Activated naive CD4-positive, alpha-beta T cell treated with anti-CD3 and anti-CD28 coated beads for 36 hours (primary cell): Measurements from ENCODE around the gene TMEM156. TPM values are rescaled to one million over a fixed set of nuclear protein-coding genes. Genes with fewer than 3 reads are reported as not detected.
"Not testable (repeated sequence)": the region's sequence is repeated elsewhere in the genome, so short reads cannot be mapped to it uniquely, and the experiment has no call there.

ENCODE experiments used
- CTCF ChIA-PET: fragments of 350-600 bp; sonication (Branson Sonifier 250); formaldehyde crosslinking; loops from one replicate; lab custom pipeline; 2021; ENCODE audit warnings: antibody characterized with exemption; lab: Charles Lee
- DNase-seq: peaks from one replicate; pipeline ENCODE4 v3.0.0-alpha.2; 2020
- H3K27ac Mint-ChIP-seq: one replicate; pipeline ENCODE4 v1.8.0; 2021; ENCODE audit warnings: mild to moderate bottlenecking, mixed read lengths
- H3K27me3 Mint-ChIP-seq: one replicate; pipeline ENCODE4 v1.8.0; 2021; ENCODE audit warnings: low read depth, mixed read lengths
- H3K36me3 Mint-ChIP-seq: one replicate; pipeline ENCODE4 v1.8.0; 2021; ENCODE audit warnings: low read depth, mixed read lengths
- H3K4me1 Mint-ChIP-seq: one replicate; pipeline ENCODE4 v1.8.0; 2021; ENCODE audit warnings: low read depth, mixed read lengths
- H3K4me3 Mint-ChIP-seq: one replicate; pipeline ENCODE4 v1.8.0; 2021; ENCODE audit warnings: mild to moderate bottlenecking, moderate library complexity, mixed read lengths
- H3K9me3 Mint-ChIP-seq: one replicate; pipeline ENCODE4 v1.8.0; 2021; ENCODE audit warnings: mixed read lengths
- intact Hi-C: fragments of 100-400 bp; cut with micrococcal nuclease; formaldehyde crosslinking; loops from one replicate; pipeline ENCODE4 v1.15.1; 2023
- total RNA-seq, 2 experiments: library from RNA; stranded (reverse); gene quantifications; one replicate each; pipeline ENCODE4 v1.2.3, GENCODE V29; 2021

Gene TMEM156
- total RNA-seq, 2 experiments from 2014 or later: 10.2 to 11.3 TPM

- CTCF ChIA-PET: interaction anchor here (0.6 to 1.2 kb wide), 3 partner anchors 9 to 611 kb away, joined by 3 read pairs; no protein-coding TSS in a partner anchor
- Mint-ChIP-seq H3K36me3 (peaks cover 13% of the 10 kb centered on the region), H3K4me1 (peaks cover 24% of the 10 kb centered on the region), H3K27me3 (no peaks in the 10 kb centered on the region), H3K27ac (no peak overlapping the region), H3K4me3 (no peak overlapping the region), H3K9me3 (peaks cover 5% of the 10 kb centered on the region)
- DNase-seq: no peak
- intact Hi-C loops: no loop called here
Observed at GRCh38 chr4:39024311-39024865, 7.8 kb downstream of the TMEM156 start.

- intact Hi-C loops: no loop called here
- Mint-ChIP-seq H3K27ac (no peak overlapping the region), H3K4me3 (no peak overlapping the region), H3K27me3 (no peaks in the 10 kb centered on the region), H3K4me1 (peaks cover 13% of the 10 kb centered on the region), H3K36me3 (peaks cover 13% of the 10 kb centered on the region), H3K9me3 (peaks cover 13% of the 10 kb centered on the region)
- CTCF ChIA-PET: no interaction called here
- no peak for DNase-seq
Observed at GRCh38 chr4:39023059-39023458, 9.2 kb downstream of the TMEM156 start.

- Mint-ChIP-seq H3K27me3 (no peaks in the 10 kb centered on the region), H3K4me1 (peaks cover 10% of the 10 kb centered on the region), H3K27ac (no peak overlapping the region), H3K36me3 (peaks cover 13% of the 10 kb centered on the region), H3K4me3 (no peak overlapping the region), H3K9me3 (peaks cover 20% of the 10 kb centered on the region)
- no peak for DNase-seq
- intact Hi-C loops: no loop called here
- CTCF ChIA-PET: interaction anchor here (0.7 kb wide), 1 partner anchor 107 kb away, joined by 3 read pairs; no protein-coding TSS in a partner anchor
Observed at GRCh38 chr4:39022241-39022640, 10.0 kb downstream of the TMEM156 start.

- H3K9me3 Mint-ChIP-seq: peaks cover 23% of the 10 kb centered on the region
- CTCF ChIA-PET: interaction anchor here (0.7 kb wide), 1 partner anchor 107 kb away, joined by 3 read pairs; no protein-coding TSS in a partner anchor
- intact Hi-C loops: no loop called here
Observed at GRCh38 chr4:39021631-39022030, 10.6 kb downstream of the TMEM156 start.

GRCh38 chr4:39020130-39020529, 12.1 kb downstream of the TMEM156 start:
- no peak for DNase-seq
- CTCF ChIA-PET: interaction anchor here (0.7 kb wide), 1 partner anchor 60 kb away, joined by 3 read pairs; no protein-coding TSS in a partner anchor
- peaks cover 5% of the 10 kb centered on the region for H3K4me1 Mint-ChIP-seq
- H3K36me3 Mint-ChIP-seq: peaks cover 24% of the 10 kb centered on the region
- H3K27ac Mint-ChIP-seq: no peak overlapping the region
- H3K27me3 Mint-ChIP-seq: no peaks in the 10 kb centered on the region
- intact Hi-C loops: no loop called here
- no peak overlapping the region for H3K4me3 Mint-ChIP-seq
- H3K9me3 Mint-ChIP-seq: peaks cover 32% of the 10 kb centered on the region

More at GRCh38 chr4:39021631-39022030, 10.6 kb downstream of the TMEM156 start:
- peaks cover 15% of the 10 kb centered on the region for H3K36me3 Mint-ChIP-seq
- DNase-seq: no peak
- no peaks in the 10 kb centered on the region for H3K27me3 Mint-ChIP-seq
- no peak overlapping the region for H3K4me3 Mint-ChIP-seq
- no peak overlapping the region for H3K27ac Mint-ChIP-seq
- H3K4me1 Mint-ChIP-seq: peaks cover 11% of the 10 kb centered on the region

- DNase-seq: no peak
- Mint-ChIP-seq H3K9me3 (peaks cover 29% of the 10 kb centered on the region), H3K4me3 (no peak overlapping the region), H3K27me3 (no peaks in the 10 kb centered on the region), H3K27ac (no peak overlapping the region), H3K36me3 (peaks cover 18% of the 10 kb centered on the region), H3K4me1 (peaks cover 11% of the 10 kb centered on the region)
- intact Hi-C loops: no loop called here
- CTCF ChIA-PET: interaction anchor here (0.5 kb wide), 1 partner anchor 253 kb away, joined by 3 read pairs; no protein-coding TSS in a partner anchor
Observed at GRCh38 chr4:39014028-39014427, 18.2 kb downstream of the TMEM156 start.

- CTCF ChIA-PET: no interaction called here
- H3K27ac Mint-ChIP-seq: no peak overlapping the region
- H3K9me3 Mint-ChIP-seq: peaks cover 2% of the 10 kb centered on the region
- no peaks in the 10 kb centered on the region for H3K27me3 Mint-ChIP-seq
- no peak for DNase-seq
- no peak overlapping the region for H3K4me3 Mint-ChIP-seq
- peaks cover under 1% of the 10 kb centered on the region for H3K36me3 Mint-ChIP-seq
- H3K4me1 Mint-ChIP-seq: peaks cover 15% of the 10 kb centered on the region
- intact Hi-C loops: no loop called here
Observed at GRCh38 chr4:39004758-39005157, 27.5 kb downstream of the TMEM156 start.

- DNase-seq, H3K4me1 Mint-ChIP-seq, intact Hi-C loops, H3K27ac Mint-ChIP-seq, H3K4me3 Mint-ChIP-seq, H3K27me3 Mint-ChIP-seq, CTCF ChIA-PET, H3K9me3 Mint-ChIP-seq: not testable (repeated sequence)
- H3K36me3 Mint-ChIP-seq: peaks cover 13% of the 10 kb centered on the region
Observed at GRCh38 chr4:39002058-39002457, 30.2 kb downstream of the TMEM156 start.

GRCh38 chr4:38995660-38996005, 36.6 kb downstream of the TMEM156 start:
- no peak overlapping the region for H3K4me3 Mint-ChIP-seq
- peaks cover 2% of the 10 kb centered on the region for H3K4me1 Mint-ChIP-seq
- peaks cover 22% of the 10 kb centered on the region for H3K36me3 Mint-ChIP-seq
- CTCF ChIA-PET: interaction anchor here (0.9 kb wide), 1 partner anchor 49 kb away, joined by 3 read pairs; no protein-coding TSS in a partner anchor
- intact Hi-C loops: no loop called here
- H3K27ac Mint-ChIP-seq: no peak overlapping the region
- H3K27me3 Mint-ChIP-seq: no peaks in the 10 kb centered on the region
- no peak for DNase-seq
- peaks cover 6% of the 10 kb centered on the region for H3K9me3 Mint-ChIP-seq

- CTCF ChIA-PET: interaction anchor here (0.6 to 1.2 kb wide), 3 partner anchors 10 to 577 kb away, joined by 3 to 4 read pairs (median 3); no protein-coding TSS in a partner anchor
- intact Hi-C loops: no loop called here
- Mint-ChIP-seq H3K9me3 (no peaks in the 10 kb centered on the region), H3K4me1 (peaks cover 3% of the 10 kb centered on the region), H3K27ac (no peak overlapping the region), H3K4me3 (no peak overlapping the region), H3K27me3 (no peaks in the 10 kb centered on the region), H3K36me3 (peaks cover 16% of the 10 kb centered on the region)
- no peak for DNase-seq
Observed at GRCh38 chr4:38994135-38994534, 38.1 kb downstream of the TMEM156 start.

GRCh38 chr4:38993683-38994082, 38.5 kb downstream of the TMEM156 start:
- no peaks in the 10 kb centered on the region for H3K27me3 Mint-ChIP-seq
- peaks cover 4% of the 10 kb centered on the region for H3K4me1 Mint-ChIP-seq
- DNase-seq: no peak
- H3K9me3 Mint-ChIP-seq: no peaks in the 10 kb centered on the region
- intact Hi-C loops: no loop called here
- CTCF ChIA-PET: interaction anchor here (0.6 to 1.2 kb wide), 3 partner anchors 9 to 578 kb away, joined by 3 to 4 read pairs (median 3); no protein-coding TSS in a partner anchor
- no peak overlapping the region for H3K27ac Mint-ChIP-seq
- H3K36me3 Mint-ChIP-seq: peaks cover 15% of the 10 kb centered on the region
- no peak overlapping the region for H3K4me3 Mint-ChIP-seq

- peaks cover 16% of the 10 kb centered on the region for H3K36me3 Mint-ChIP-seq
- no peak overlapping the region for H3K4me3 Mint-ChIP-seq
- intact Hi-C loops: no loop called here
- H3K9me3 Mint-ChIP-seq: no peaks in the 10 kb centered on the region
- no peaks in the 10 kb centered on the region for H3K27me3 Mint-ChIP-seq
- CTCF ChIA-PET: interaction anchor here (1.4 kb wide), 2 partner anchors 34 to 87 kb away, joined by 3 read pairs; no protein-coding TSS in a partner anchor
- H3K27ac Mint-ChIP-seq: no peak overlapping the region
- peaks cover 32% of the 10 kb centered on the region for H3K4me1 Mint-ChIP-seq
- no peak for DNase-seq
Observed at GRCh38 chr4:38990241-38990640, 42.0 kb downstream of the TMEM156 start.

GRCh38 chr4:38989487-38989886, 42.7 kb downstream of the TMEM156 start:
- Mint-ChIP-seq H3K4me3 (no peak overlapping the region), H3K9me3 (no peaks in the 10 kb centered on the region), H3K4me1 (peaks cover 36% of the 10 kb centered on the region), H3K36me3 (peaks cover 14% of the 10 kb centered on the region), H3K27ac (no peak overlapping the region), H3K27me3 (no peaks in the 10 kb centered on the region)
- CTCF ChIA-PET: interaction anchor here (0.6 to 2.4 kb wide), 3 partner anchors 86 to 318 kb away, joined by 3 to 7 read pairs (median 5); no protein-coding TSS in a partner anchor
- intact Hi-C loops: no loop called here
- no peak for DNase-seq
